ENCODE data around the gene TIFAB.

The TIFAB gene

GRCh38 chr5:135488727-135489465 lies 36.7 kb upstream of the TIFAB start:
- peaks cover 32% of the 10 kb centered on the region for H3K4me1 ChIP-seq (ENCODE audit: control insufficient read depth, insufficient read depth, low read depth, low read length)
- no peak overlapping the region for H3K4ac ChIP-seq (ENCODE audit: low read depth in 1 of 2, low read length in 2 of 2)
- no peaks in the 10 kb centered on the region for H3K79me1 ChIP-seq (replicated peaks; ENCODE audit: low read length, poor library complexity, severe bottlenecking)
- H3K36me3 ChIP-seq (ENCODE audit: control insufficient read depth in 1 of 2, insufficient read depth in 2 of 2, low read depth in 1 of 2, low read length in 2 of 2) = no peaks in the 10 kb centered on the region
- peak overlapping the region; percentile 40 to 78 for H3K4me3 ChIP-seq (ENCODE audit: insufficient read depth in 1 of 2, low read depth in 1 of 2, low read length in 2 of 2)
- H3K23ac ChIP-seq (ENCODE audit: low read length in 2 of 2) = no peak overlapping the region
- no peak overlapping the region for H3K27ac ChIP-seq (ENCODE audit: low read length, poor library complexity, severe bottlenecking)
- H3K4me2 ChIP-seq (ENCODE audit: low read length, poor library complexity, severe bottlenecking) = peak overlapping the region; percentile 98
- H2AFZ ChIP-seq (ENCODE audit: low read depth, low read length) = no peak overlapping the region
- no peak overlapping the region for H3K14ac ChIP-seq (ENCODE audit: low read length in 2 of 2)
- no peak overlapping the region for H2BK120ac ChIP-seq (ENCODE audit: low read depth, low read length)
- no peak overlapping the region for H3K18ac ChIP-seq (ENCODE audit: low read depth in 1 of 2, low read length in 2 of 2)
- no peak overlapping the region for H2AK5ac ChIP-seq (ENCODE audit: low read length, severe bottlenecking)
- peak; percentile 18 for DNase-seq
- H3K27me3 ChIP-seq (ENCODE audit: control insufficient read depth in 1 of 2, insufficient read depth in 1 of 2, low read length in 2 of 2) = peaks cover 69 to 93% of the 10 kb centered on the region in 2 experiments
- H3K9me3 ChIP-seq (ENCODE audit: control insufficient read depth, low read length) = no peaks in the 10 kb centered on the region
- WGBS = 1% methylated on average over 41 of the region's 44 CpGs
- H2BK5ac ChIP-seq (ENCODE audit: low read depth, low read length, poor library complexity, severe bottlenecking) = no peak overlapping the region
- no peak overlapping the region for H2BK15ac ChIP-seq (ENCODE audit: low read depth, poor library complexity, severe bottlenecking)
- H2BK12ac ChIP-seq (ENCODE audit: low read length in 2 of 2) = no peak overlapping the region
- no peak overlapping the region for H4K91ac ChIP-seq (ENCODE audit: low read length)
- no peak overlapping the region for H4K8ac ChIP-seq (ENCODE audit: low read length)
- H3K9ac ChIP-seq (ENCODE audit: low read length) = peak overlapping the region; percentile 81

GRCh38 chr5:135487839-135488514 lies 35.8 kb upstream of the TIFAB start:
- H3K36me3 ChIP-seq (ENCODE audit: control insufficient read depth in 1 of 2, insufficient read depth in 2 of 2, low read depth in 1 of 2, low read length in 2 of 2) = no peaks in the 10 kb centered on the region
- no peak overlapping the region for H3K4ac ChIP-seq (ENCODE audit: low read depth in 1 of 2, low read length in 2 of 2)
- no peak for DNase-seq
- no peak overlapping the region for H3K23ac ChIP-seq (ENCODE audit: low read length in 2 of 2)
- peak overlapping the region; percentile 81 for H3K9ac ChIP-seq (ENCODE audit: low read length)
- H2BK12ac ChIP-seq (ENCODE audit: low read length in 2 of 2) = no peak overlapping the region
- no peaks in the 10 kb centered on the region for H3K79me1 ChIP-seq (replicated peaks; ENCODE audit: low read length, poor library complexity, severe bottlenecking)
- no peak overlapping the region for H3K18ac ChIP-seq (ENCODE audit: low read depth in 1 of 2, low read length in 2 of 2)
- no peak overlapping the region for H2BK15ac ChIP-seq (ENCODE audit: low read depth, poor library complexity, severe bottlenecking)
- no peak overlapping the region for H2AK5ac ChIP-seq (ENCODE audit: low read length, severe bottlenecking)
- peaks cover 72 to 90% of the 10 kb centered on the region in 2 experiments for H3K27me3 ChIP-seq (ENCODE audit: control insufficient read depth in 1 of 2, insufficient read depth in 1 of 2, low read length in 2 of 2)
- peak overlapping the region in 1 of 2 experiments; percentile 78 for H3K4me3 ChIP-seq (ENCODE audit: insufficient read depth in 1 of 2, low read depth in 1 of 2, low read length in 2 of 2)
- H2BK120ac ChIP-seq (ENCODE audit: low read depth, low read length) = no peak overlapping the region
- no peaks in the 10 kb centered on the region for H3K9me3 ChIP-seq (ENCODE audit: control insufficient read depth, low read length)
- H3K14ac ChIP-seq (ENCODE audit: low read length in 2 of 2) = no peak overlapping the region
- peaks cover 30% of the 10 kb centered on the region for H3K4me1 ChIP-seq (ENCODE audit: control insufficient read depth, insufficient read depth, low read depth, low read length)
- no peak overlapping the region for H2AFZ ChIP-seq (ENCODE audit: low read depth, low read length)
- H4K8ac ChIP-seq (ENCODE audit: low read length) = no peak overlapping the region
- WGBS = 8% methylated on average over 9 of the region's 11 CpGs
- no peak overlapping the region for H3K27ac ChIP-seq (ENCODE audit: low read length, poor library complexity, severe bottlenecking)
- H3K4me2 ChIP-seq (ENCODE audit: low read length, poor library complexity, severe bottlenecking) = no peak overlapping the region
- no peak overlapping the region for H4K91ac ChIP-seq (ENCODE audit: low read length)
- no peak overlapping the region for H2BK5ac ChIP-seq (ENCODE audit: low read depth, low read length, poor library complexity, severe bottlenecking)

GRCh38 chr5:135487037-135487395 lies 34.9 kb upstream of the TIFAB start:
- Histone ChIP-seq H4K91ac (ENCODE audit: low read length) (no peak overlapping the region), H2AFZ (ENCODE audit: low read depth, low read length) (no peak overlapping the region), H3K9ac (ENCODE audit: low read length) (no peak overlapping the region), H3K79me1 (replicated peaks; ENCODE audit: low read length, poor library complexity, severe bottlenecking) (no peaks in the 10 kb centered on the region), H3K27ac (ENCODE audit: low read length, poor library complexity, severe bottlenecking) (no peak overlapping the region), H2AK5ac (ENCODE audit: low read length, severe bottlenecking) (no peak overlapping the region), H3K9me3 (ENCODE audit: control insufficient read depth, low read length) (no peaks in the 10 kb centered on the region), H3K23ac (ENCODE audit: low read length in 2 of 2) (no peak overlapping the region), H3K27me3 (ENCODE audit: control insufficient read depth in 1 of 2, insufficient read depth in 1 of 2, low read length in 2 of 2) (peaks cover 72 to 90% of the 10 kb centered on the region in 2 experiments), H3K14ac (ENCODE audit: low read length in 2 of 2) (no peak overlapping the region), H2BK15ac (ENCODE audit: low read depth, poor library complexity, severe bottlenecking) (no peak overlapping the region), H3K36me3 (ENCODE audit: control insufficient read depth in 1 of 2, insufficient read depth in 2 of 2, low read depth in 1 of 2, low read length in 2 of 2) (no peaks in the 10 kb centered on the region), H3K4me3 (ENCODE audit: insufficient read depth in 1 of 2, low read depth in 1 of 2, low read length in 2 of 2) (no peak overlapping the region), H3K4me2 (ENCODE audit: low read length, poor library complexity, severe bottlenecking) (no peak overlapping the region), H3K4ac (ENCODE audit: low read depth in 1 of 2, low read length in 2 of 2) (no peak overlapping the region), H2BK120ac (ENCODE audit: low read depth, low read length) (no peak overlapping the region), H3K4me1 (ENCODE audit: control insufficient read depth, insufficient read depth, low read depth, low read length) (peaks cover 30% of the 10 kb centered on the region), H4K8ac (ENCODE audit: low read length) (no peak overlapping the region), H2BK5ac (ENCODE audit: low read depth, low read length, poor library complexity, severe bottlenecking) (no peak overlapping the region), H3K18ac (ENCODE audit: low read depth in 1 of 2, low read length in 2 of 2) (no peak overlapping the region), H2BK12ac (ENCODE audit: low read length in 2 of 2) (no peak overlapping the region)
- 21% methylated on average over 1 of the region's 1 CpG for WGBS
- DNase-seq = no peak

- H2BK12ac ChIP-seq (ENCODE audit: low read length in 2 of 2) = no peak overlapping the region
- no peak overlapping the region for H3K14ac ChIP-seq (ENCODE audit: low read length in 2 of 2)
- H2AFZ ChIP-seq (ENCODE audit: low read depth, low read length) = no peak overlapping the region
- H3K27ac ChIP-seq (ENCODE audit: low read length, poor library complexity, severe bottlenecking) = no peak overlapping the region
- H2AK5ac ChIP-seq (ENCODE audit: low read length, severe bottlenecking) = no peak overlapping the region
- no peak for DNase-seq
- no peak overlapping the region for H3K4me3 ChIP-seq (ENCODE audit: insufficient read depth in 1 of 2, low read depth in 1 of 2, low read length in 2 of 2)
- H2BK5ac ChIP-seq (ENCODE audit: low read depth, low read length, poor library complexity, severe bottlenecking) = no peak overlapping the region
- H4K8ac ChIP-seq (ENCODE audit: low read length) = no peak overlapping the region
- WGBS = 71% methylated on average over 13 of the region's 13 CpGs
- H4K91ac ChIP-seq (ENCODE audit: low read length) = no peak overlapping the region
- H3K4ac ChIP-seq (ENCODE audit: low read depth in 1 of 2, low read length in 2 of 2) = no peak overlapping the region
- H3K4me2 ChIP-seq (ENCODE audit: low read length, poor library complexity, severe bottlenecking) = no peak overlapping the region
- H2BK15ac ChIP-seq (ENCODE audit: low read depth, poor library complexity, severe bottlenecking) = no peak overlapping the region
- H3K27me3 ChIP-seq (ENCODE audit: control insufficient read depth in 1 of 2, insufficient read depth in 1 of 2, low read length in 2 of 2) = peaks cover 73 to 90% of the 10 kb centered on the region in 2 experiments
- H2BK120ac ChIP-seq (ENCODE audit: low read depth, low read length) = no peak overlapping the region
- no peak overlapping the region for H3K23ac ChIP-seq (ENCODE audit: low read length in 2 of 2)
- no peaks in the 10 kb centered on the region for H3K36me3 ChIP-seq (ENCODE audit: control insufficient read depth in 1 of 2, insufficient read depth in 2 of 2, low read depth in 1 of 2, low read length in 2 of 2)
- H3K9ac ChIP-seq (ENCODE audit: low read length) = no peak overlapping the region
- H3K18ac ChIP-seq (ENCODE audit: low read depth in 1 of 2, low read length in 2 of 2) = no peak overlapping the region
- H3K9me3 ChIP-seq (ENCODE audit: control insufficient read depth, low read length) = no peaks in the 10 kb centered on the region
- H3K4me1 ChIP-seq (ENCODE audit: control insufficient read depth, insufficient read depth, low read depth, low read length) = peaks cover 24% of the 10 kb centered on the region
- no peaks in the 10 kb centered on the region for H3K79me1 ChIP-seq (replicated peaks; ENCODE audit: low read length, poor library complexity, severe bottlenecking)
Observed at GRCh38 chr5:135486131-135487036, 34.2 kb upstream of the TIFAB start.
